Transverse colon (tissue), 4 donors: ENCODE data around the gene ERCC4. TPM values are rescaled to one million over a fixed set of nuclear protein-coding genes. Genes with fewer than 3 reads are reported as not detected.

Experiments
- DNase-seq: peaks from one replicate; pipeline ENCODE4 v3.0.0-alpha.2; 2019
- H3K27ac ChIP-seq, 4 donors: fragments of 200-600 bp; sonication (generic); 2 replicates each; pipeline ENCODE4 v1.5.1; 2016 to 2018; ENCODE audit warnings: inconsistent platforms in 4 of 4
- H3K27me3 ChIP-seq: fragments of 200-600 bp; sonication (generic); 2 replicates; pipeline ENCODE4 v1.5.1; 2017; ENCODE audit warnings: inconsistent platforms
- H3K36me3 ChIP-seq, 4 donors: fragments of 200-600 bp; sonication (generic); 2 replicates each; pipeline ENCODE4 v1.5.1; 2017 to 2019; ENCODE audit warnings: inconsistent platforms in 4 of 4
- H3K4me1 ChIP-seq, 4 donors: fragments of 200-600 bp; sonication (generic); 2 replicates each; pipeline ENCODE4 v1.5.1; 2017 to 2020; ENCODE audit warnings: inconsistent platforms in 4 of 4
- H3K4me3 ChIP-seq, 4 donors: fragments of 200-600 bp; sonication (generic); 1 replicate in 1 of 4; 2 replicates in 3 of 4; pipeline versions ENCODE4 v1.5.1 to v1.6.1; 2017 to 2019; ENCODE audit warnings: inconsistent platforms in 4 of 4
- H3K9me3 ChIP-seq, 2 donors: fragments of 200-600 bp; sonication (generic); 2 replicates each; pipeline ENCODE4 v1.5.1; 2017 to 2019; ENCODE audit warnings: inconsistent platforms in 2 of 2
- CTCF ChIP-seq, 5 experiments: fragments of 200-600 bp in 3 of 5; fragments of 450-650 bp in 2 of 5; sonication (generic) in 3 of 5; IDR thresholded peaks; 1 replicate in 2 of 5; 2 replicates in 3 of 5; pipeline ENCODE4 v1.5.1; 2016 to 2017; ENCODE audit warnings: antibody characterized with exemption in 5 of 5, inconsistent platforms in 3 of 5, mild to moderate bottlenecking in 2 of 5, moderate library complexity in 1 of 5
- EP300 ChIP-seq: sonication (generic); formaldehyde crosslinking; IDR thresholded peaks from one replicate; pipeline ENCODE4 v1.6.1; 2017; ENCODE audit warnings: antibody characterized with exemption, low read depth
- POLR2A ChIP-seq: fragments of 450-650 bp; IDR thresholded peaks from one replicate; pipeline ENCODE4 v1.6.1; 2016; ENCODE audit warnings: antibody characterized with exemption, mild to moderate bottlenecking, moderate library complexity
- POLR2AphosphoS5 ChIP-seq, 3 donors: sonication (generic); formaldehyde crosslinking; IDR thresholded peaks; one replicate each; pipeline ENCODE4 v1.6.1; 2016; ENCODE audit warnings: antibody characterized with exemption in 3 of 3
- WGBS, 2 donors: methylation state at CpG; one replicate each; pipeline ENCODE4 v1.1.5; 2018; ENCODE audit warnings: low coverage in 1 of 2; 5-methylcytosine and 5-hydroxymethylcytosine counted together
- in situ Hi-C, 4 donors: fragments of 200-750 bp; cut with MboI; loops; one replicate each; pipeline versions ENCODE4 v1.15.0 to v1.15.1; 2017; ENCODE audit warnings: low sequenced_read_pairs in 3 of 4, low pct_ligation_motif_present in 1 of 4, low pct_unique_long_range_greater_than_20kb in 1 of 4
- intact Hi-C: fragments of 100-400 bp; cut with DNase I; formaldehyde crosslinking; loops from one replicate; pipeline ENCODE4 v1.15.1; 2023; ENCODE audit warnings: low total_unique reads
- total RNA-seq, 4 donors: library from RNA; depleted of rRNA; stranded (reverse); fragments of >200 nt; gene quantifications; one replicate each; pipeline ENCODE4 v1.1.0, GENCODE V29; 2016

ERCC4 gene
- total RNA-seq, result 10 to 100 TPM in 1 of 4 donors, 1 to 10 TPM in 3; 3.8 to 14.1 (median 4.8) TPM

- H3K4me1 ChIP-seq, result peaks cover 6 to 24% (median 12%) of the 10 kb centered on the region in 4 donors
- H3K4me3 ChIP-seq, result peak within 1 kb of the TSS; percentile 83 to 98 (median 92)
- TF ChIP-seq POLR2AphosphoS5 (IDR thresholded peaks at IDR 0.05) (peak; percentile 43 to 82 (median 70)), POLR2A (peak; percentile 62), EP300 (no peak), CTCF (IDR thresholded peaks at IDR 0.05) (peak; percentile 83 to 98 (median 87))
- H3K9me3 ChIP-seq, result no peaks in the 10 kb centered on the region
- intact Hi-C loops, result loop anchor here (10.0 kb wide), 1 partner anchor 605 kb away; no protein-coding TSS in a partner anchor
- peak; percentile 99 for DNase-seq
- no peaks in the 10 kb centered on the region for H3K27me3 ChIP-seq
- 0% methylated on average over 46 of the region's 64 CpGs; no CpG with 5 or more reads in 1 of the 2 donors for WGBS, 2 donors
- in situ Hi-C loops, result loop anchor here in 3 of 4 donors (5.0 to 25.0 kb wide), 3 partner anchors 365 to 617 kb away; no protein-coding TSS in a partner anchor
- peak within 1 kb of the TSS; percentile 83 to 92 (median 86) for H3K27ac ChIP-seq
- H3K36me3 ChIP-seq, result no peaks in the 10 kb centered on the region
Measured at GRCh38 chr16:13919683-13920509, at the start of gene ERCC4. TSS of gene ERCC4 (plus strand) at chr16:13920154. CDS start at chr16:13920166, 12 bp downstream.

- intact Hi-C loops, result no loop called here
- in situ Hi-C loops, result no loop called here
- Histone ChIP-seq H3K9me3 (no peaks in the 10 kb centered on the region), H3K36me3 (no peaks in the 10 kb centered on the region), H3K27ac (no peak overlapping the region), H3K27me3 (no peaks in the 10 kb centered on the region), H3K4me1 (no peaks in the 10 kb centered on the region), H3K4me3 (no peak overlapping the region)
- TF ChIP-seq POLR2A, result no peak
- TF ChIP-seq CTCF (IDR thresholded peaks at IDR 0.05), result peak in 3 of 5 experiments; percentile 7 to 16 (median 11)
- WGBS, 2 donors, result 18 to 27% methylated on average over 2 to 5 of the region's 5 CpGs
- DNase-seq, result no peak
Measured at GRCh38 chr16:13873835-13874438, 46.0 kb upstream of the ERCC4 start.

- no peak overlapping the region for H3K4me3 ChIP-seq
- no peaks in the 10 kb centered on the region for H3K27me3 ChIP-seq
- WGBS, 2 donors, result 73 to 82% methylated on average over 4 to 5 of the region's 5 CpGs
- no peak overlapping the region for H3K27ac ChIP-seq
- TF ChIP-seq CTCF (IDR thresholded peaks at IDR 0.05), result no peak
- no peak for TF ChIP-seq POLR2A
- no peak for TF ChIP-seq POLR2AphosphoS5 (IDR thresholded peaks at IDR 0.05)
- no peak for TF ChIP-seq EP300
- DNase-seq, result no peak
- no peaks in the 10 kb centered on the region for H3K9me3 ChIP-seq
- intact Hi-C loops (no loop called here), in situ Hi-C loops (no loop called here)
- H3K4me1 ChIP-seq, result no peaks in the 10 kb centered on the region
- H3K36me3 ChIP-seq, result no peaks in the 10 kb centered on the region
Measured at GRCh38 chr16:13875614-13876284, 44.2 kb upstream of the ERCC4 start.

- Histone ChIP-seq H3K4me1 (no peaks in the 10 kb centered on the region), H3K27me3 (no peaks in the 10 kb centered on the region), H3K27ac (no peak overlapping the region), H3K4me3 (no peak overlapping the region), H3K9me3 (no peaks in the 10 kb centered on the region), H3K36me3 (no peaks in the 10 kb centered on the region)
- WGBS, 2 donors, result 54 to 75% methylated on average over 11 of the region's 11 CpGs
- no peak for DNase-seq
- intact Hi-C loops (no loop called here), in situ Hi-C loops (no loop called here)
- TF ChIP-seq POLR2A (no peak), POLR2AphosphoS5 (IDR thresholded peaks at IDR 0.05) (no peak), EP300 (no peak), CTCF (IDR thresholded peaks at IDR 0.05) (no peak)
Measured at GRCh38 chr16:13883276-13883675, 36.7 kb upstream of the ERCC4 start.
